Measurements from ENCODE around the gene CABP2.
"Not testable (repeated sequence)": the region's sequence is repeated elsewhere in the genome, so short reads cannot be mapped to it uniquely, and the experiment has no call there.

Gene CABP2

GRCh38 chr11:67522844-67523555 lies at the start of gene CABP2:
Gene CABP2 (minus strand): TSS chr11:67523446. CDS start chr11:67523326, 120 bp downstream.
- Histone ChIP-seq H3K4me3 (ENCODE audit: low read depth in 1 of 2, low read length in 1 of 2) (no peak within 1 kb of the TSS), H3K27me3 (no peaks in the 10 kb centered on the region), H3K27ac (no peak within 1 kb of the TSS), H3K4me1 (ENCODE audit: control insufficient read depth in 1 of 2, insufficient read depth in 1 of 2, low read depth in 1 of 2, low read length in 1 of 2) (no peaks in the 10 kb centered on the region), H3K36me3 (no peaks in the 10 kb centered on the region), H3K9me3 (no peaks in the 10 kb centered on the region)
- no peak for TF ChIP-seq CTCF (IDR thresholded peaks at IDR 0.05)

DNA sequence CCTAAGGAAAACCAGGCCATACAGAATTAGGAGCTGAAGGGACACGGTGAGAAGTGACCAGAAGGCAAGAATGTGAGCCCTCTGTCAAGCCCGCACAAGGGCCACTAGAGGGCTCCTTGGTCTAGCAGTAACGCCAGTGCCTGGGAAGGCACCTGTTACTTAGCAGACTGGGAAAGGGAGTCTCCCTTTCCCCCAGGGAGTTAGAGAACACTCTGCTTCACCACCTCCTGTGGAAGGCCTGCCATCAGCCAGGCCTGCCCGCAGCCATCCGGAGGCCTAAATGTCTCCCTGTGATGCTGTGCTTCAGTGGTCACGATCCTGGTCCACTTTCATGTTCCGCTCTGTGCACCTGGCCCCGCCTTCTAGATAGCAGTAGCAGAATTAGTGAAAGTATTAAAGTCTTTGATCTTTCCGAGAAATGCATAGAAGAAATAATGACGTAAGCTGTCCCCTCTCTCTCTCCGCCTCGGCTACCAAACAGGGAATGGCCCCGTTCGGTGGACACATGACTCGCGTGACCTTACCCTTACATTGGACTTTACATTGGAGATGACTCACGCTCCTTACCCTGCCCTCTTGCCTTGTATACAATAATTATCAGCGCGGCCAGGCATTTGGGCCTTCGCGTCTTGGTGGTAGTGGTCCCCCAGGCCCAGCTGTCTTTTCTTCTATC lies 49.6 kb upstream of the CABP2 start:
- Histone ChIP-seq H3K27me3 (peaks cover 19% of the 10 kb centered on the region), H3K4me3 (ENCODE audit: low read depth in 1 of 2, low read length in 1 of 2) (no peak overlapping the region), H3K9me3 (no peaks in the 10 kb centered on the region), H3K4me1 (ENCODE audit: control insufficient read depth in 1 of 2, insufficient read depth in 1 of 2, low read depth in 1 of 2, low read length in 1 of 2) (no peaks in the 10 kb centered on the region), H3K27ac (no peak overlapping the region), H3K36me3 (no peaks in the 10 kb centered on the region)
- TF ChIP-seq CTCF (IDR thresholded peaks at IDR 0.05): no peak

- no peak for TF ChIP-seq CTCF (IDR thresholded peaks at IDR 0.05)
- H3K9me3 ChIP-seq: no peaks in the 10 kb centered on the region
- H3K4me3 ChIP-seq (ENCODE audit: low read depth in 1 of 2, low read length in 1 of 2): no peak overlapping the region
- no peaks in the 10 kb centered on the region for H3K4me1 ChIP-seq (ENCODE audit: control insufficient read depth in 1 of 2, insufficient read depth in 1 of 2, low read depth in 1 of 2, low read length in 1 of 2)
- no peak overlapping the region for H3K27ac ChIP-seq
- H3K27me3 ChIP-seq: peaks cover 13% of the 10 kb centered on the region
- H3K36me3 ChIP-seq: no peaks in the 10 kb centered on the region
These were observed 49.1 kb upstream of the CABP2 start for GRCh38 chr11:67572305-67572704.

- Histone ChIP-seq H3K36me3 (no peaks in the 10 kb centered on the region), H3K4me3 (ENCODE audit: low read depth in 1 of 2, low read length in 1 of 2) (no peak overlapping the region), H3K4me1 (ENCODE audit: control insufficient read depth in 1 of 2, insufficient read depth in 1 of 2, low read depth in 1 of 2, low read length in 1 of 2) (no peaks in the 10 kb centered on the region), H3K9me3 (no peaks in the 10 kb centered on the region), H3K27me3 (peaks cover 12% of the 10 kb centered on the region), H3K27ac (no peak overlapping the region)
- no peak for TF ChIP-seq CTCF (IDR thresholded peaks at IDR 0.05)
These were observed 48.2 kb upstream of the CABP2 start for GRCh38 chr11:67571443-67571842.

- no peak for TF ChIP-seq CTCF (IDR thresholded peaks at IDR 0.05)
- no peaks in the 10 kb centered on the region for H3K4me1 ChIP-seq (ENCODE audit: control insufficient read depth in 1 of 2, insufficient read depth in 1 of 2, low read depth in 1 of 2, low read length in 1 of 2)
- no peak overlapping the region for H3K4me3 ChIP-seq (ENCODE audit: low read depth in 1 of 2, low read length in 1 of 2)
- H3K27ac ChIP-seq: no peak overlapping the region
- no peaks in the 10 kb centered on the region for H3K9me3 ChIP-seq
- H3K27me3 ChIP-seq: peaks cover 4% of the 10 kb centered on the region
- H3K36me3 ChIP-seq: no peaks in the 10 kb centered on the region
These were observed 41.0 kb upstream of the CABP2 start for GRCh38 chr11:67564230-67564629.

GRCh38 chr11:67563705-67564114 lies 40.5 kb upstream of the CABP2 start:
- not testable (repeated sequence) for H3K27me3 ChIP-seq; H3K27ac ChIP-seq; H3K36me3 ChIP-seq; H3K4me1 ChIP-seq (ENCODE audit: control insufficient read depth in 1 of 2, insufficient read depth in 1 of 2, low read depth in 1 of 2, low read length in 1 of 2); H3K9me3 ChIP-seq; H3K4me3 ChIP-seq (ENCODE audit: low read depth in 1 of 2, low read length in 1 of 2)
